HL-60 (cell line): ENCODE data around the gene SIGLEC6.

ENCODE experiments used
- GABPA ChIP-seq: IDR thresholded peaks from 2 replicates; pipeline ENCODE4 v1.6.1; 2012; ENCODE audit warnings: low read depth
- POLR2AphosphoS5 ChIP-seq: IDR thresholded peaks from 2 replicates; pipeline ENCODE4 v1.6.1; 2012; ENCODE audit warnings: low read depth
- SPI1 ChIP-seq: IDR thresholded peaks from 2 replicates; pipeline ENCODE4 v1.6.1; 2012; ENCODE audit warnings: low read depth, mild to moderate bottlenecking, borderline replicate concordance
- TF ChIP-seq, protein P1 (sequence below): IDR thresholded peaks from one replicate; pipeline ENCODE4 v1.5.1; 2011; ENCODE audit warnings: low read length, control low read depth, inconsistent platforms; ENCODE audit not compliant: insufficient read depth
- TF ChIP-seq, protein P2 (sequence below): IDR thresholded peaks from 2 replicates; pipeline ENCODE4 v1.6.1; 2012; ENCODE audit warnings: low read depth; ENCODE audit not compliant: insufficient replicate concordance

DNA sequence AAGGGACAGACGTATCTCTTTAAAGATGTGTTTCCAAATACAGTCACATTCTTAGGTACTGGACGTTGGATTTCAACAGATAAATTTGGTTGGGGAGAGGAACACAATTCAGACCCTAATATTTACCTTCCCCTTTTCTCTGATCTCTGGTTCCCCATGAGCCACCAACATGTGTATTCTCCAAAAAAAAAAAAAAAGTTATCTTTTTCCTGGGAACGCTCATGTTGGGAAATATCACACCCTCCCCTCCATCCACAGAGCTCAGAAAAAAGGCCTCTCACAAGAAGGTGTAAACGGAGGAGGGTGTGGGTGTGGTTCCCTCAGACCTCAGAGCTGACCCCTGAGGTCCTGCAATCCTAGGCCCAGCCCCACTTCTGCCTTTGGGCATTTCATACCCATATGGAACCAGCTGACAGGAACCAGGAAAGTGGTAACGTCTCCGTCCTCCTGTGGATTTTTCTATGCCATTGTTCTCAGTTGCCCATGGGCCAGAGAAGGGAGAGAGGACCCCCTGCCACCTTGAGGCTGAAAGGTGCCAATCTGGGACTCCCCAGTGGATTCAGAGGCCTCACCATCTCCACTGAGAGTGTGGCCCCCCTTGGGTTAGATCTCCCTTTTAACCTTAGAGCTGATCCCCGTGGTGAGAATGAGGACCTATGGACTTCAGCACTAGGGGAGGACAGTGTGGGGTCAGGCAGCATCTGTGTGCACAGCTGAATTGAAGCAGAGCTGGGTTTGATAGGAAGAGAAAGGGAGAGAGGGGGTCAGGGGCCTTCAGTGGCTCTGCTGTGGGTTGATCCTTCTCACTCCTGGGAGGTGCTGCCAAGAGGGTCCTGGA is 21.4 kb downstream of the SIGLEC6 start:
- TF ChIP-seq, protein P1, sequence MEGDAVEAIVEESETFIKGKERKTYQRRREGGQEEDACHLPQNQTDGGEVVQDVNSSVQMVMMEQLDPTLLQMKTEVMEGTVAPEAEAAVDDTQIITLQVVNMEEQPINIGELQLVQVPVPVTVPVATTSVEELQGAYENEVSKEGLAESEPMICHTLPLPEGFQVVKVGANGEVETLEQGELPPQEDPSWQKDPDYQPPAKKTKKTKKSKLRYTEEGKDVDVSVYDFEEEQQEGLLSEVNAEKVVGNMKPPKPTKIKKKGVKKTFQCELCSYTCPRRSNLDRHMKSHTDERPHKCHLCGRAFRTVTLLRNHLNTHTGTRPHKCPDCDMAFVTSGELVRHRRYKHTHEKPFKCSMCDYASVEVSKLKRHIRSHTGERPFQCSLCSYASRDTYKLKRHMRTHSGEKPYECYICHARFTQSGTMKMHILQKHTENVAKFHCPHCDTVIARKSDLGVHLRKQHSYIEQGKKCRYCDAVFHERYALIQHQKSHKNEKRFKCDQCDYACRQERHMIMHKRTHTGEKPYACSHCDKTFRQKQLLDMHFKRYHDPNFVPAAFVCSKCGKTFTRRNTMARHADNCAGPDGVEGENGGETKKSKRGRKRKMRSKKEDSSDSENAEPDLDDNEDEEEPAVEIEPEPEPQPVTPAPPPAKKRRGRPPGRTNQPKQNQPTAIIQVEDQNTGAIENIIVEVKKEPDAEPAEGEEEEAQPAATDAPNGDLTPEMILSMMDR, result no peak
- TF ChIP-seq, protein P2, sequence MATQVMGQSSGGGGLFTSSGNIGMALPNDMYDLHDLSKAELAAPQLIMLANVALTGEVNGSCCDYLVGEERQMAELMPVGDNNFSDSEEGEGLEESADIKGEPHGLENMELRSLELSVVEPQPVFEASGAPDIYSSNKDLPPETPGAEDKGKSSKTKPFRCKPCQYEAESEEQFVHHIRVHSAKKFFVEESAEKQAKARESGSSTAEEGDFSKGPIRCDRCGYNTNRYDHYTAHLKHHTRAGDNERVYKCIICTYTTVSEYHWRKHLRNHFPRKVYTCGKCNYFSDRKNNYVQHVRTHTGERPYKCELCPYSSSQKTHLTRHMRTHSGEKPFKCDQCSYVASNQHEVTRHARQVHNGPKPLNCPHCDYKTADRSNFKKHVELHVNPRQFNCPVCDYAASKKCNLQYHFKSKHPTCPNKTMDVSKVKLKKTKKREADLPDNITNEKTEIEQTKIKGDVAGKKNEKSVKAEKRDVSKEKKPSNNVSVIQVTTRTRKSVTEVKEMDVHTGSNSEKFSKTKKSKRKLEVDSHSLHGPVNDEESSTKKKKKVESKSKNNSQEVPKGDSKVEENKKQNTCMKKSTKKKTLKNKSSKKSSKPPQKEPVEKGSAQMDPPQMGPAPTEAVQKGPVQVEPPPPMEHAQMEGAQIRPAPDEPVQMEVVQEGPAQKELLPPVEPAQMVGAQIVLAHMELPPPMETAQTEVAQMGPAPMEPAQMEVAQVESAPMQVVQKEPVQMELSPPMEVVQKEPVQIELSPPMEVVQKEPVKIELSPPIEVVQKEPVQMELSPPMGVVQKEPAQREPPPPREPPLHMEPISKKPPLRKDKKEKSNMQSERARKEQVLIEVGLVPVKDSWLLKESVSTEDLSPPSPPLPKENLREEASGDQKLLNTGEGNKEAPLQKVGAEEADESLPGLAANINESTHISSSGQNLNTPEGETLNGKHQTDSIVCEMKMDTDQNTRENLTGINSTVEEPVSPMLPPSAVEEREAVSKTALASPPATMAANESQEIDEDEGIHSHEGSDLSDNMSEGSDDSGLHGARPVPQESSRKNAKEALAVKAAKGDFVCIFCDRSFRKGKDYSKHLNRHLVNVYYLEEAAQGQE, result peak; percentile 40
- no peak for TF ChIP-seq POLR2AphosphoS5
- TF ChIP-seq GABPA, result no peak
- no peak for TF ChIP-seq SPI1
